Measurements from ENCODE around the gene ATP6V0A4. TPM values are rescaled to one million over a fixed set of nuclear protein-coding genes. Genes with fewer than 3 reads are reported as not detected.
"Not testable (repeated sequence)": the region's sequence is repeated elsewhere in the genome, so short reads cannot be mapped to it uniquely, and the experiment has no call there.

ATP6V0A4 gene
- total RNA-seq, 1 donor: not detected

- Histone ChIP-seq H3K9me3 (ENCODE audit: low read depth, low read length) (no peaks in the 10 kb centered on the region), H3K4me1 (ENCODE audit: insufficient read depth, low read length) (peaks cover 7% of the 10 kb centered on the region), H3K4me3 (ENCODE audit: low read length) (no peak overlapping the region), H3K27me3 (ENCODE audit: insufficient read depth, low read length) (no peaks in the 10 kb centered on the region)
Observed at GRCh38 chr7:138748666-138749065, 49.3 kb downstream of the ATP6V0A4 start.

- no peaks in the 10 kb centered on the region for H3K9me3 ChIP-seq (ENCODE audit: low read depth, low read length)
- no peaks in the 10 kb centered on the region for H3K27me3 ChIP-seq (ENCODE audit: insufficient read depth, low read length)
- H3K4me1 ChIP-seq (ENCODE audit: insufficient read depth, low read length): no peaks in the 10 kb centered on the region
- H3K4me3 ChIP-seq (ENCODE audit: low read length): no peak overlapping the region
Observed at GRCh38 chr7:138746073-138746472, 51.9 kb downstream of the ATP6V0A4 start.

DNA sequence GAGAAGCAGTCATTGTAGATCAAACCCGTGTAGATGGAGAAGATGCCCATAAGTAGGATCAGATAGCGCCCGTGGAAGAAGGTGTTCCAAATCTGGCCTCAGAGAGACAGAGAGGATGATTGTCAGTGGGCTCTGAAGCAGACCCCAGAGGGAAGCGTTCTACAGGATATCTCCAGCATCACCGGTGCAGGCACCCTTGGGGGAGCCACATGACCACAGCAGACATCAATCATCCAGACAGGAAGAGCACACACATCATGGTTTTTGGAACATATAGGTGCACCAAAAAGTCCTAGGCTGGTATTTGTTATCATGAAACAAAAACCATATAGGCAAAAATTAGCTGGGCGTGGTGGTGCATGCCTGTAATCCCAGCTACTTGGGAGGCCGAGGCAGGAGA, 52.8 kb downstream of the ATP6V0A4 start:
- no peaks in the 10 kb centered on the region for H3K27me3 ChIP-seq (ENCODE audit: insufficient read depth, low read length)
- no peaks in the 10 kb centered on the region for H3K9me3 ChIP-seq (ENCODE audit: low read depth, low read length)
- no peaks in the 10 kb centered on the region for H3K4me1 ChIP-seq (ENCODE audit: insufficient read depth, low read length)
- H3K4me3 ChIP-seq (ENCODE audit: low read length): no peak overlapping the region

DNA sequence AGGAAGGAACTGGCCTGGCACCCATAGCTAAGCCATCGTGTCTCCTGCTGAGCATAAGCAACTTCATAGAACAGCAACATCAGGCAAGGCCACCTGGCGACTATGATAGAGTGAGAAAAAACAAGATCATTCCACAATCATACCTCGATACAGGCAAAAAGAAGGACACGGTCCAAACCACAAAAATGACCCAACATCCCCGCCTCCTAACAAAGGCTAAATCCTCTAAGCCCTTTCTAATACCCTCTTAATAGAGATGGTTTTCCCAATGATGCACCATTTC, 56.6 kb downstream of the ATP6V0A4 start:
- Histone ChIP-seq H3K4me3 (ENCODE audit: low read length) (no peak overlapping the region), H3K9me3 (ENCODE audit: low read depth, low read length) (no peaks in the 10 kb centered on the region), H3K4me1 (ENCODE audit: insufficient read depth, low read length) (no peaks in the 10 kb centered on the region), H3K27me3 (ENCODE audit: insufficient read depth, low read length) (no peaks in the 10 kb centered on the region)

GRCh38 chr7:138739859-138740258, 58.1 kb downstream of the ATP6V0A4 start:
- H3K4me3 ChIP-seq (ENCODE audit: low read length): no peak overlapping the region
- H3K4me1 ChIP-seq (ENCODE audit: insufficient read depth, low read length): no peaks in the 10 kb centered on the region
- H3K9me3 ChIP-seq (ENCODE audit: low read depth, low read length): no peaks in the 10 kb centered on the region

DNA sequence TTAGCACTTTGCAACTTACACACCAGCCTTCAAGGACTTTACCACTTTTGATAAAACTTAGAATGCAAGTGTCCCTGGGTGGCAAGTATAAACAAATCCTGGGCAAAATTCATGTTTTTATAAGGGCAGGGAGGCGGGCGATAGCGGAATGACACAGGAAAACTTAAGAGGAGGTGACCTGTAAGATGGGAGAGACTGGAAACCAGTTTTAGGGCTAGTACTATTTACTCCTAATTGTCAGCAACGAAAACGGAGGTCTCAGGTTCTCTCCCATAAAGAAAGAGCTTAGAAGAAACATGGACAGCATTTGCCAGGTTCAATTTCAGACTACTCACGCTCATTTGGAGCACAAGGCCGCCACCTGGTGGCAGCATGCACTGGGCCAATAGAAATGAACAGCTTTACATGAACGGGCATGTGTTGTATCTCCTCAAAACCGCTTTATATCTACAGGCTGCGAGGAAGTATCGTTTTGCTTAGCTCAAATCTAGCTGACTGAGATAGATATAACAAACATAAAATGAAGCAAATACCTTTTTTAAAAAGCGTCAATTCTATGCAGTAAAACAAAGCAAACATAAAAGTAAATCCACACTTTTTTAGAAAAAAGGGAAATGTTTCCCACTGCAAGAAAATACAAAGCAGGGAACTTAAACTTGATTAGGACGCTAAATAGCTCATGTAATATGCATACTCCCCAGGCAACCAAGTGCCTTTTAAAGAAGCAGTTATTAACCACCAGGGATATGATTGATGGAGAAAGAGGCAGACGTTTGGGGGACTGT, 59.3 kb downstream of the ATP6V0A4 start:
- Histone ChIP-seq H3K9me3 (ENCODE audit: low read depth, low read length) (no peaks in the 10 kb centered on the region), H3K27me3 (ENCODE audit: insufficient read depth, low read length) (no peaks in the 10 kb centered on the region), H3K4me3 (ENCODE audit: low read length) (no peak overlapping the region), H3K4me1 (ENCODE audit: insufficient read depth, low read length) (no peaks in the 10 kb centered on the region)

More at GRCh38 chr7:138739859-138740258, 58.1 kb downstream of the ATP6V0A4 start:
- no peaks in the 10 kb centered on the region for H3K27me3 ChIP-seq (ENCODE audit: insufficient read depth, low read length)

DNA sequence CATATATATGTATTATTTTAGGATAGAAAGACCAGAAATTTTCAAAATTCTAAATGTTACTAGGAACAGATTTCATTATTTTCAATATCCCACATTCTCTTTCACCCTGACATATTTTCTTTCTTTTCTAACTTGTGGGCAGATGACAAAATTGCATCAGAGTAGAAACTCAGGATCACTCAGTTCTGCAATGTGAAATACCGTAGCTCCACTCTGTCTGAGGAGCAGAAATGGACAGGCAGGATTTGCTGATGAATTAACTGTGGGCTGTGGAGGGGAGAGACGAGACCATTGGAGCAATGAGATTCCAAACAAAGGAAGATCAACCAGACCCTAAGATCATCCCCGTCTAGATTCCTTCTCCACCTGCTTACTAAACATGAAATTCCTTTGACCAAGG, 59.9 kb downstream of the ATP6V0A4 start:
- no peaks in the 10 kb centered on the region for H3K9me3 ChIP-seq (ENCODE audit: low read depth, low read length)
- no peaks in the 10 kb centered on the region for H3K4me1 ChIP-seq (ENCODE audit: insufficient read depth, low read length)
- H3K4me3 ChIP-seq (ENCODE audit: low read length): no peak overlapping the region
- H3K27me3 ChIP-seq (ENCODE audit: insufficient read depth, low read length): no peaks in the 10 kb centered on the region

GRCh38 chr7:138735399-138735798, 62.6 kb downstream of the ATP6V0A4 start:
- Histone ChIP-seq H3K4me1 (ENCODE audit: insufficient read depth, low read length) (no peaks in the 10 kb centered on the region), H3K27me3 (ENCODE audit: insufficient read depth, low read length) (no peaks in the 10 kb centered on the region), H3K4me3 (ENCODE audit: low read length) (no peak overlapping the region), H3K9me3 (ENCODE audit: low read depth, low read length) (no peaks in the 10 kb centered on the region)

GRCh38 chr7:138731733-138732132, 66.3 kb downstream of the ATP6V0A4 start:
- H3K4me1 ChIP-seq (ENCODE audit: insufficient read depth, low read length); H3K27me3 ChIP-seq (ENCODE audit: insufficient read depth, low read length); H3K9me3 ChIP-seq (ENCODE audit: low read depth, low read length); H3K4me3 ChIP-seq (ENCODE audit: low read length): not testable (repeated sequence)

- H3K4me1 ChIP-seq (ENCODE audit: insufficient read depth, low read length): no peaks in the 10 kb centered on the region
- no peaks in the 10 kb centered on the region for H3K9me3 ChIP-seq (ENCODE audit: low read depth, low read length)
- no peaks in the 10 kb centered on the region for H3K27me3 ChIP-seq (ENCODE audit: insufficient read depth, low read length)
- H3K4me3 ChIP-seq (ENCODE audit: low read length): no peak overlapping the region
Observed at GRCh38 chr7:138729444-138729843, 68.6 kb downstream of the ATP6V0A4 start.

- H3K27me3 ChIP-seq (ENCODE audit: insufficient read depth, low read length): no peaks in the 10 kb centered on the region
- no peaks in the 10 kb centered on the region for H3K4me1 ChIP-seq (ENCODE audit: insufficient read depth, low read length)
- H3K9me3 ChIP-seq (ENCODE audit: low read depth, low read length): no peaks in the 10 kb centered on the region
- no peak overlapping the region for H3K4me3 ChIP-seq (ENCODE audit: low read length)
Observed at GRCh38 chr7:138727336-138728099, 70.5 kb downstream of the ATP6V0A4 start.

GRCh38 chr7:138726288-138726687, 71.7 kb downstream of the ATP6V0A4 start:
- no peak overlapping the region for H3K4me3 ChIP-seq (ENCODE audit: low read length)
- H3K4me1 ChIP-seq (ENCODE audit: insufficient read depth, low read length): no peaks in the 10 kb centered on the region
- no peaks in the 10 kb centered on the region for H3K27me3 ChIP-seq (ENCODE audit: insufficient read depth, low read length)
- H3K9me3 ChIP-seq (ENCODE audit: low read depth, low read length): no peaks in the 10 kb centered on the region

DNA sequence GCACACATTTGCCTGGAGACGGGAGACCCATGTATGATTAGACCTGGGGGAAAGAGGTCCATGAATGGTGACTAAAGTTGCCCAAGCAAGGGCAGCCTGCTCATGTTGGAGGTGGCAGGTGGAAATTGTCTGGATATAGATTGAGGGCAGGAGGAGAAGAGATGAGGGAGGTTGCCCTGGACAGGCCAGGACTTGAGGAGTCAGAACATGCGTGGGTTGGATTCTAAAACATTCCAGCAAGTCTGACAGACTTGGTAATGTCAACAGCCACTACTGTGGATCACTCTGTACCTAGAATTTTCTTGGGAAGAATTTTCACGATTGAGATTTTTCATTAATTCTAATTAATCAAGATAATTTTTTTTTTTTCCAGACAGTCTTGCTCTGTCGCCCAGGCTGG, 77.7 kb downstream of the ATP6V0A4 start:
- Histone ChIP-seq H3K27me3 (ENCODE audit: insufficient read depth, low read length) (no peaks in the 10 kb centered on the region), H3K4me1 (ENCODE audit: insufficient read depth, low read length) (no peaks in the 10 kb centered on the region), H3K9me3 (ENCODE audit: low read depth, low read length) (no peaks in the 10 kb centered on the region), H3K4me3 (ENCODE audit: low read length) (no peak overlapping the region)

DNA sequence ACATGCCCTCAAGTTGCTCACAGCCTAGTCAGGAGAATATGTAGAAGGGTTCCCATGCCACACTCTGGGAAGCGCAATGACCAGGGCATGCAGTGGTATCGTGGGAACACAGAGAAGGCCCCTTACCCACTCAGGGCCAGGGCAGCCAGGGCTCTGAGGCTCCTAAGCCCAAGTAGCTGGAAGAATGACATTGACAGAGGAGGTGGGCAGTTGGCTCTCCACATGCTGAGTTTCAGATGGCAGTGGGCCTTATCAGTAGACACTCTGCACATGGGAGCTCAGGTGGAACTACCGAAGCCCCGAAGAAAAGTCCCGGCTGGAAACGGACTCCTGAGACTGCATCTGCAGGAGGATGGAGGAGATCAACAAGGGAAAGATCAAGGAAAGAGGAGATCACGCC, 81.1 kb downstream of the ATP6V0A4 start:
- Histone ChIP-seq H3K4me1 (ENCODE audit: insufficient read depth, low read length) (no peaks in the 10 kb centered on the region), H3K27me3 (ENCODE audit: insufficient read depth, low read length) (no peaks in the 10 kb centered on the region), H3K9me3 (ENCODE audit: low read depth, low read length) (no peaks in the 10 kb centered on the region), H3K4me3 (ENCODE audit: low read length) (no peak overlapping the region)

GRCh38 chr7:138713191-138713590, 84.8 kb downstream of the ATP6V0A4 start:
- H3K4me1 ChIP-seq (ENCODE audit: insufficient read depth, low read length): no peaks in the 10 kb centered on the region
- no peaks in the 10 kb centered on the region for H3K9me3 ChIP-seq (ENCODE audit: low read depth, low read length)
- no peak overlapping the region for H3K4me3 ChIP-seq (ENCODE audit: low read length)
- H3K27me3 ChIP-seq (ENCODE audit: insufficient read depth, low read length): no peaks in the 10 kb centered on the region

GRCh38 chr7:138712652-138713051, 85.3 kb downstream of the ATP6V0A4 start:
- Histone ChIP-seq H3K4me1 (ENCODE audit: insufficient read depth, low read length) (no peaks in the 10 kb centered on the region), H3K9me3 (ENCODE audit: low read depth, low read length) (no peaks in the 10 kb centered on the region), H3K4me3 (ENCODE audit: low read length) (no peak overlapping the region), H3K27me3 (ENCODE audit: insufficient read depth, low read length) (no peaks in the 10 kb centered on the region)

All from mononuclear cell (primary cell).